GM18867 (cell line): ENCODE measurements around the gene TYROBP.
"Not testable (repeated sequence)": the region's sequence is repeated elsewhere in the genome, so short reads cannot be mapped to it uniquely, and the experiment has no call there.

ENCODE experiments used
- ATAC-seq: cut with Tn5 transposase; IDR thresholded peaks from one replicate; pipeline ENCODE4 v1.9.1; 2021; ENCODE audit warnings: mild to moderate bottlenecking, moderate library complexity; ENCODE audit not compliant: unreplicated experiment

Gene TYROBP

GRCh38 chr19:35932291-35932936 is 24.3 kb upstream of the TYROBP start:
- no peak for ATAC-seq

GRCh38 chr19:35931874-35932202 is 23.7 kb upstream of the TYROBP start:
- ATAC-seq: no peak

GRCh38 chr19:35931161-35931873 is 23.2 kb upstream of the TYROBP start:
- peak; percentile 88 for ATAC-seq

- ATAC-seq: no peak
These were observed 21.8 kb upstream of the TYROBP start for GRCh38 chr19:35929876-35930275.

GRCh38 chr19:35928507-35928906 is 20.4 kb upstream of the TYROBP start:
- ATAC-seq: no peak

GRCh38 chr19:35925501-35925900 is 17.4 kb upstream of the TYROBP start:
- no peak for ATAC-seq

GRCh38 chr19:35921012-35921411 is 12.9 kb upstream of the TYROBP start:
- ATAC-seq: no peak

- ATAC-seq: no peak
These were observed 11.2 kb upstream of the TYROBP start for GRCh38 chr19:35919306-35919705.

GRCh38 chr19:35915443-35915842 is 7.3 kb upstream of the TYROBP start:
- no peak for ATAC-seq

- ATAC-seq: no peak
These were observed 5.5 kb upstream of the TYROBP start for GRCh38 chr19:35913589-35913988.

GRCh38 chr19:35911790-35912189 is 3.7 kb upstream of the TYROBP start:
- ATAC-seq: no peak

- no peak for ATAC-seq
These were observed 3.1 kb upstream of the TYROBP start for GRCh38 chr19:35911173-35911572.

- ATAC-seq: not testable (repeated sequence)
These were observed 2.3 kb upstream of the TYROBP start for GRCh38 chr19:35910355-35910754.

GRCh38 chr19:35909684-35910035 is 1.6 kb upstream of the TYROBP start:
- no peak for ATAC-seq

GRCh38 chr19:35908973-35909683 is 1.0 kb upstream of the TYROBP start:
- ATAC-seq: no peak

- ATAC-seq: no peak
These were observed 734 bp downstream of the TYROBP start for GRCh38 chr19:35907377-35907745.

- ATAC-seq: no peak
These were observed 2.8 kb downstream of the TYROBP start for GRCh38 chr19:35905178-35905727.

- no peak for ATAC-seq
These were observed 3.6 kb downstream of the TYROBP start for GRCh38 chr19:35904311-35905068.

- ATAC-seq: peak; percentile 35
These were observed 4.4 kb downstream of the TYROBP start for GRCh38 chr19:35903550-35904179.

- no peak for ATAC-seq
These were observed 5.1 kb downstream of the TYROBP start for GRCh38 chr19:35902870-35903475.
